ENCODE results near the gene LRWD1. TPM values are rescaled to one million over a fixed set of nuclear protein-coding genes. Genes with fewer than 3 reads are reported as not detected.

The LRWD1 gene
- total and polyA plus RNA-seq, 2 donors (not counting 1 experiment from before 2014, with no cell fraction given): 58.2 to 83.7 TPM

GRCh38 chr7:102455596-102455995, 9.2 kb upstream of the LRWD1 start:
- Histone ChIP-seq H3K4me3 (ENCODE audit: control extremely low read depth in 1 of 5, extremely low read depth in 1 of 5, insufficient read depth in 1 of 5, low read depth in 2 of 5, low read length in 4 of 5) (no peak overlapping the region), H3K79me2 (ENCODE audit: control insufficient read depth, insufficient read depth, low read length) (peaks cover 30% of the 10 kb centered on the region), H3K4me2 (replicated peaks; ENCODE audit: low read depth, low read length, poor library complexity, severe bottlenecking) (no peak overlapping the region), H3K36me3 (replicated peaks in 1 of 2; ENCODE audit: control extremely low read depth in 1 of 2, control insufficient read depth in 1 of 2, extremely low read depth in 1 of 2, insufficient read depth in 2 of 2, low read length in 1 of 2) (peaks cover 1 to 34% of the 10 kb centered on the region in 2 experiments), H3K9me3 (ENCODE audit: control extremely low read depth in 1 of 3, control insufficient read depth in 2 of 3, insufficient read depth in 1 of 3, low read length in 2 of 3) (no peaks in the 10 kb centered on the region), H3K27ac (ENCODE audit: low read length in 2 of 2) (no peak overlapping the region), H3K27me3 (replicated peaks in 1 of 4; ENCODE audit: control extremely low read depth in 1 of 4, control insufficient read depth in 3 of 4, insufficient read depth in 4 of 4, low read length in 3 of 4) (no peaks in the 10 kb centered on the region), H3K9ac (ENCODE audit: low read length) (no peak overlapping the region), H3K4me1 (ENCODE audit: control insufficient read depth in 2 of 2, insufficient read depth in 2 of 2, low read length in 2 of 2) (peaks cover 0 to 1% of the 10 kb centered on the region in 2 donors), H2AFZ (ENCODE audit: insufficient read depth, low read depth, low read length, poor library complexity, severe bottlenecking) (no peak overlapping the region), H4K20me1 (ENCODE audit: control insufficient read depth, insufficient read depth, low read length, poor library complexity, severe bottlenecking) (peaks cover 37% of the 10 kb centered on the region)
- no peaks in the 10 kb centered on the region for H3K9me3 Mint-ChIP-seq (ENCODE audit: insufficient read depth)
- no peak overlapping the region for H3K4me3 Mint-ChIP-seq
- no peaks in the 10 kb centered on the region for H3K27me3 Mint-ChIP-seq
- intact Hi-C loops (cut with micrococcal nuclease): no loop called here
- DNase-seq (no peak), ATAC-seq (ENCODE audit: low read depth) (no peak)
- H3K4me1 Mint-ChIP-seq: peaks cover 6% of the 10 kb centered on the region
- TF ChIP-seq EZH2 (IDR thresholded peaks at IDR 0.05; ENCODE audit: borderline replicate concordance, insufficient read depth, low read depth, low read length, poor library complexity, severe bottlenecking): no peak
- no peak for TF ChIP-seq CTCF (IDR thresholded peaks at IDR 0.05)
- CTCF ChIA-PET: interaction anchor here (0.6 to 46.3 kb wide), 3 partner anchors 30 to 1089 kb away, joined by 3 to 1182 read pairs (median 3); no protein-coding TSS in a partner anchor
- POLR2A ChIA-PET: interaction anchor here (0.6 to 1.5 kb wide), 5 partner anchors 14 to 59 kb away, joined by 3 to 11 read pairs (median 4); partner anchors contain the start of genes ORAI2 and PRKRIP1
- H3K27ac Mint-ChIP-seq: no peak overlapping the region
- WGBS (ENCODE audit: insufficient coverage): 86% methylated on average over 10 of the region's 11 CpGs

DNA sequence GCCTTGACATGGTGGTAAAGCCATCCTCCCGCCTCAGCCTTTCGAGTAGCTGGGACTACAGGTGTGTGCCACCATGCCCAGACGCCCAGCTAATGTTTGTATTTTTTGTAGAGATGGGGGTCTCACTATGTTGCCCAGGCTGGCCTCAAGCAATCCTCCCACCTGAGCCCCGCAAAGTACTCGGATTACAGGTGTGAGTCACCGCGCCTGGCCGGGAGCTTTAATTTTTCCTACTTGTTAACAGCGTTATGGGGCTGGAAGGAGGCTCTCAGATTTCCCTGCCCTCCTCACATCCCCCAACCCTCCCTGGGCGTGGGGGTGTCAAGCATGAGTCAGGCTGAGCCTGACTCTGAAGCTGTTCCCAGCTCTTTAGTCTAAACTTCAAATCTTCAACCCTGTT, 8.5 kb upstream of the LRWD1 start:
- ATAC-seq (ENCODE audit: low read depth): no peak
- ChIA-PET POLR2A (interaction anchor here (1.1 to 1.5 kb wide), 4 partner anchors 15 to 60 kb away, joined by 3 to 4 read pairs (median 4); partner anchors contain the start of gene PRKRIP1), CTCF (interaction anchor here (0.6 to 46.3 kb wide), 3 partner anchors 31 to 1090 kb away, joined by 3 to 1182 read pairs (median 3); no protein-coding TSS in a partner anchor)
- intact Hi-C loops (cut with micrococcal nuclease): no loop called here
- no peak overlapping the region for H3K4me3 Mint-ChIP-seq
- H3K4me3 ChIP-seq (ENCODE audit: control extremely low read depth in 1 of 5, extremely low read depth in 1 of 5, insufficient read depth in 1 of 5, low read depth in 2 of 5, low read length in 4 of 5): no peak overlapping the region
- H3K27me3 ChIP-seq (replicated peaks in 1 of 4; ENCODE audit: control extremely low read depth in 1 of 4, control insufficient read depth in 3 of 4, insufficient read depth in 4 of 4, low read length in 3 of 4): no peaks in the 10 kb centered on the region
- 92% methylated on average over 4 of the region's 10 CpGs for WGBS (ENCODE audit: insufficient coverage)
- peaks cover 33% of the 10 kb centered on the region for H3K79me2 ChIP-seq (ENCODE audit: control insufficient read depth, insufficient read depth, low read length)
- no peak overlapping the region for H3K27ac Mint-ChIP-seq
- no peaks in the 10 kb centered on the region for H3K9me3 Mint-ChIP-seq (ENCODE audit: insufficient read depth)
- H3K4me1 Mint-ChIP-seq: peaks cover 7% of the 10 kb centered on the region
- H4K20me1 ChIP-seq (ENCODE audit: control insufficient read depth, insufficient read depth, low read length, poor library complexity, severe bottlenecking): peaks cover 30% of the 10 kb centered on the region
- no peaks in the 10 kb centered on the region for H3K4me1 ChIP-seq (ENCODE audit: control insufficient read depth in 2 of 2, insufficient read depth in 2 of 2, low read length in 2 of 2)
- H3K36me3 ChIP-seq (replicated peaks in 1 of 2; ENCODE audit: control extremely low read depth in 1 of 2, control insufficient read depth in 1 of 2, extremely low read depth in 1 of 2, insufficient read depth in 2 of 2, low read length in 1 of 2): peaks cover 1 to 34% of the 10 kb centered on the region in 2 experiments
- no peaks in the 10 kb centered on the region for H3K27me3 Mint-ChIP-seq
- DNase-seq: no peak
- H3K27ac ChIP-seq (ENCODE audit: low read length in 2 of 2): no peak overlapping the region
- H2AFZ ChIP-seq (ENCODE audit: insufficient read depth, low read depth, low read length, poor library complexity, severe bottlenecking): no peak overlapping the region
- TF ChIP-seq CTCF (IDR thresholded peaks at IDR 0.05): no peak
- no peak for TF ChIP-seq EZH2 (IDR thresholded peaks at IDR 0.05; ENCODE audit: borderline replicate concordance, insufficient read depth, low read depth, low read length, poor library complexity, severe bottlenecking)
- no peak overlapping the region for H3K9ac ChIP-seq (ENCODE audit: low read length)
- no peaks in the 10 kb centered on the region for H3K9me3 ChIP-seq (ENCODE audit: control extremely low read depth in 1 of 3, control insufficient read depth in 2 of 3, insufficient read depth in 1 of 3, low read length in 2 of 3)
- H3K4me2 ChIP-seq (replicated peaks; ENCODE audit: low read depth, low read length, poor library complexity, severe bottlenecking): no peak overlapping the region

All from B cell (primary cell).